Tibial nerve (tissue), 4 donors: ENCODE data around the gene MPZL3.

Experiments used
- EP300 ChIP-seq, 2 donors: sonication (generic); formaldehyde crosslinking; IDR thresholded peaks; one replicate each; pipeline ENCODE4 v1.6.1; 2017; ENCODE audit warnings: antibody characterized with exemption in 2 of 2, mild to moderate bottlenecking in 1 of 2
- POLR2A ChIP-seq, 2 donors: fragments of 450-650 bp; IDR thresholded peaks; one replicate each; pipeline ENCODE4 v1.6.1; 2017; ENCODE audit warnings: antibody characterized with exemption in 2 of 2, mild to moderate bottlenecking in 2 of 2, moderate library complexity in 2 of 2
- TF ChIP-seq, protein P1 (sequence below), 5 experiments: fragments of 200-600 bp in 3 of 5; fragments of 450-650 bp in 2 of 5; sonication (generic) in 3 of 5; IDR thresholded peaks; one replicate each; pipeline ENCODE4 v1.5.1; 2016 to 2019; ENCODE audit warnings: antibody characterized with exemption in 5 of 5, mild to moderate bottlenecking in 3 of 5, moderate library complexity in 2 of 5

- TF ChIP-seq, protein P1, sequence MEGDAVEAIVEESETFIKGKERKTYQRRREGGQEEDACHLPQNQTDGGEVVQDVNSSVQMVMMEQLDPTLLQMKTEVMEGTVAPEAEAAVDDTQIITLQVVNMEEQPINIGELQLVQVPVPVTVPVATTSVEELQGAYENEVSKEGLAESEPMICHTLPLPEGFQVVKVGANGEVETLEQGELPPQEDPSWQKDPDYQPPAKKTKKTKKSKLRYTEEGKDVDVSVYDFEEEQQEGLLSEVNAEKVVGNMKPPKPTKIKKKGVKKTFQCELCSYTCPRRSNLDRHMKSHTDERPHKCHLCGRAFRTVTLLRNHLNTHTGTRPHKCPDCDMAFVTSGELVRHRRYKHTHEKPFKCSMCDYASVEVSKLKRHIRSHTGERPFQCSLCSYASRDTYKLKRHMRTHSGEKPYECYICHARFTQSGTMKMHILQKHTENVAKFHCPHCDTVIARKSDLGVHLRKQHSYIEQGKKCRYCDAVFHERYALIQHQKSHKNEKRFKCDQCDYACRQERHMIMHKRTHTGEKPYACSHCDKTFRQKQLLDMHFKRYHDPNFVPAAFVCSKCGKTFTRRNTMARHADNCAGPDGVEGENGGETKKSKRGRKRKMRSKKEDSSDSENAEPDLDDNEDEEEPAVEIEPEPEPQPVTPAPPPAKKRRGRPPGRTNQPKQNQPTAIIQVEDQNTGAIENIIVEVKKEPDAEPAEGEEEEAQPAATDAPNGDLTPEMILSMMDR (IDR thresholded peaks at IDR 0.05) = no peak
- TF ChIP-seq EP300 (IDR thresholded peaks at IDR 0.05) = peak in 1 of 2 donors; percentile 47
- TF ChIP-seq POLR2A (IDR thresholded peaks at IDR 0.05) = no peak
Observed at GRCh38 chr11:118214210-118214914, 37.8 kb downstream of the MPZL3 start.
